Measurements from ENCODE around the gene RYK.

The RYK gene

DNA sequence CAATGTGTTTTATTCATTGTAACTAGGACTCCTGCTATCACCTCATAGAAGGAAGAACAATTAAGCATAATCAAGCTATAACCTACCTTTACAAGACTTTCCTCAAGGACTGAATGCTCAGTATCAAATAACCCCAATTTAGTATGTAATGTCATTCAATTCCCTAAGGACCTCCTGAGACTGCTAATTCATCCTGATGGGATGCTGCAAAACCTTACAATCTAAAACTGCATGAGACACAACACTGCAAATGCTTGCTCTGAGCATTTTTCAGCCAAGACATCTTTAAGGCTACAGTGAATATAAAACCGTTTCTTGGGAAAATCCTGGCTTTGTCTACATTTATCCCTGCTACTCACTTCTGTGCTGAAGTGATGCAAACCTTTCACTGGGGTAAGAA is 69.9 kb downstream of the RYK start:
- Histone ChIP-seq H3K4me1 (ENCODE audit: low read depth, poor library complexity, severe bottlenecking) (no peaks in the 10 kb centered on the region), H4K20me1 (ENCODE audit: insufficient read depth) (no peaks in the 10 kb centered on the region), H3K27me3 (ENCODE audit: insufficient read depth, low read depth) (no peaks in the 10 kb centered on the region), H2AFZ (ENCODE audit: low read depth) (no peak overlapping the region), H3K36me3 (ENCODE audit: insufficient read depth) (no peaks in the 10 kb centered on the region), H3K79me2 (ENCODE audit: insufficient read depth, low read depth) (no peaks in the 10 kb centered on the region), H3K9ac (no peak overlapping the region), H3K27ac (no peak overlapping the region), H3K4me2 (no peak overlapping the region), H3K4me3 (IDR thresholded peaks at IDR 0.05; ENCODE audit: insufficient read depth, low read depth, low read length) (no peak overlapping the region)
- TF ChIP-seq, protein P1, sequence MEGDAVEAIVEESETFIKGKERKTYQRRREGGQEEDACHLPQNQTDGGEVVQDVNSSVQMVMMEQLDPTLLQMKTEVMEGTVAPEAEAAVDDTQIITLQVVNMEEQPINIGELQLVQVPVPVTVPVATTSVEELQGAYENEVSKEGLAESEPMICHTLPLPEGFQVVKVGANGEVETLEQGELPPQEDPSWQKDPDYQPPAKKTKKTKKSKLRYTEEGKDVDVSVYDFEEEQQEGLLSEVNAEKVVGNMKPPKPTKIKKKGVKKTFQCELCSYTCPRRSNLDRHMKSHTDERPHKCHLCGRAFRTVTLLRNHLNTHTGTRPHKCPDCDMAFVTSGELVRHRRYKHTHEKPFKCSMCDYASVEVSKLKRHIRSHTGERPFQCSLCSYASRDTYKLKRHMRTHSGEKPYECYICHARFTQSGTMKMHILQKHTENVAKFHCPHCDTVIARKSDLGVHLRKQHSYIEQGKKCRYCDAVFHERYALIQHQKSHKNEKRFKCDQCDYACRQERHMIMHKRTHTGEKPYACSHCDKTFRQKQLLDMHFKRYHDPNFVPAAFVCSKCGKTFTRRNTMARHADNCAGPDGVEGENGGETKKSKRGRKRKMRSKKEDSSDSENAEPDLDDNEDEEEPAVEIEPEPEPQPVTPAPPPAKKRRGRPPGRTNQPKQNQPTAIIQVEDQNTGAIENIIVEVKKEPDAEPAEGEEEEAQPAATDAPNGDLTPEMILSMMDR (conservative IDR thresholded peaks at IDR 0.05; ENCODE audit: low read depth, low read length): no peak

DNA sequence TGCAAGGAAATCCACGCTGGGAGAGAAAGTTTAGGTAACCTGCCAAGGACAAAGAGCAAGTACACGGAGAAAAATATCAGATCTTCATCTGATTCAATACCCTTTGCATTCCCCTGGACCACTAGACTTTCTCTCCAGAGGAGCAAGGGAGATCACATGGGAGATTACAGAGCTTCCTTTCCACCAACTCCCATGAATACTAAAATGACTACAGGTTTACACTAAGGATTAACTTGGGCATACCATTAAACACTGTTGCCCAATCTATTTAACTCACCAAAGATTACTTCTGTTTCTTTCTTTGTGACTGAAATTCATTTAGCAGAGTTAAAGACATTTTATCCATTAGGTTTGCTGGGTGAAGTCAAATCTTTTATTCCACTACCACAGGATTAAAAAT is 71.2 kb downstream of the RYK start:
- H3K4me3 ChIP-seq (IDR thresholded peaks at IDR 0.05; ENCODE audit: insufficient read depth, low read depth, low read length): no peak overlapping the region
- H3K27ac ChIP-seq: no peak overlapping the region
- H3K27me3 ChIP-seq (ENCODE audit: insufficient read depth, low read depth): no peaks in the 10 kb centered on the region
- H3K4me2 ChIP-seq: no peak overlapping the region
- H2AFZ ChIP-seq (ENCODE audit: low read depth): no peak overlapping the region
- no peaks in the 10 kb centered on the region for H4K20me1 ChIP-seq (ENCODE audit: insufficient read depth)
- no peaks in the 10 kb centered on the region for H3K36me3 ChIP-seq (ENCODE audit: insufficient read depth)
- no peak overlapping the region for H3K9ac ChIP-seq
- no peaks in the 10 kb centered on the region for H3K79me2 ChIP-seq (ENCODE audit: insufficient read depth, low read depth)
- TF ChIP-seq, protein P1 (conservative IDR thresholded peaks at IDR 0.05; ENCODE audit: low read depth, low read length): no peak
- no peaks in the 10 kb centered on the region for H3K4me1 ChIP-seq (ENCODE audit: low read depth, poor library complexity, severe bottlenecking)

DNA sequence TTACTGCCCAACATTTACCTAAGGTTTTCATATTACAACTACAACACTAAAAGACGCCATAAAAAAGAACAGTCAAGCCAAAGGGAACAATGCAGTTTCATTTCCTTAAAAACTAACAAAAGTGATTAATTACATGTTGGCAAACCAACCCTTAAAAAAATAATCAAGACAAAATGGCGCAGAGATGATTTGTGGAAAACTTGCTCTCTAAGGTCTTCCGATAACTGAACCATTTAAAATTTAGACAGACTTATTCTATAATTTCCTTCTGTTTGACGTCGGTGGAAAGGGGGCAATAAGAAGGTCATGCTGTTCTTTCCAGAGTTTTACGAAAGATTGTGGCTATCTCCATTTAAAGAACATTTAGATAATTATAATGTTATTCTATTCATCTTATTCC is 87.6 kb downstream of the RYK start:
- Histone ChIP-seq H3K9ac (no peak overlapping the region), H4K20me1 (ENCODE audit: insufficient read depth) (no peaks in the 10 kb centered on the region), H3K79me2 (ENCODE audit: insufficient read depth, low read depth) (no peaks in the 10 kb centered on the region), H3K36me3 (ENCODE audit: insufficient read depth) (no peaks in the 10 kb centered on the region), H3K4me2 (no peak overlapping the region), H3K4me3 (IDR thresholded peaks at IDR 0.05; ENCODE audit: insufficient read depth, low read depth, low read length) (no peak overlapping the region), H2AFZ (ENCODE audit: low read depth) (no peak overlapping the region), H3K4me1 (ENCODE audit: low read depth, poor library complexity, severe bottlenecking) (no peaks in the 10 kb centered on the region), H3K27ac (no peak overlapping the region), H3K27me3 (ENCODE audit: insufficient read depth, low read depth) (no peaks in the 10 kb centered on the region)
- TF ChIP-seq, protein P1 (conservative IDR thresholded peaks at IDR 0.05; ENCODE audit: low read depth, low read length): no peak

DNA sequence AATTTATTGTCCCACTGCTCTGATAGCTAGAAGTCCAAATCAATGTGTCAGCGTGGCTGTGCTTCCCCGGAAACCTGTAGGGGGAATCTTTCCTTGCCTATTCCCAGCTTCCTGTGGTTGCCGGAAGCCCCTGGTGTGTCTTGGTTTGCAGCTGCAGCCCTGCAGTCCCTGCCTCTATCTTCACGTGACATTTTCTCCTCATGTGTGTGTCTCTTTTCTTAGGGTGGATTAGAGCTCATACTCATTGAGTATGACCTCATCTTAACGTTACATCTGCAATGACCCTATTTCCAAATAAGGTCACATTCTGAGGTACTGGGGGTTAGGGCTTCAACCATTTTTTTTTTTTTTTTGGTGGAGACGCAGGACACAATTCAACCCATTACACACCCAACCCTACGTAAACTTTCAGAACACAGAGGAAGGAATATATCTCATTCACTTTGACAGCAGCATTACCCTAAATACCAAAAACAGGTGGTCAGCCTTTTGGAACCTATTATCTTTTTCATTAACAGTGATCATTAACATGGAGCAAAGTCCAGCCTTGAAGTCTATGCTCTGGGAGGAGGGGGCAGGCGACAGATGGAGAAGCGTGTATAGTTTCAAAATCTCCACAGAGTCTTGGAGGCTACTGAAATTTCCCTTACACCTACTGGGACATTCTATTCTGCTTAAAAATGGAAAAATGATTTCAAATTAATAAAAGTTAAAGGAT is 88.6 kb downstream of the RYK start:
- no peak overlapping the region for H2AFZ ChIP-seq (ENCODE audit: low read depth)
- no peaks in the 10 kb centered on the region for H4K20me1 ChIP-seq (ENCODE audit: insufficient read depth)
- H3K27ac ChIP-seq: no peak overlapping the region
- H3K36me3 ChIP-seq (ENCODE audit: insufficient read depth): no peaks in the 10 kb centered on the region
- H3K4me3 ChIP-seq (IDR thresholded peaks at IDR 0.05; ENCODE audit: insufficient read depth, low read depth, low read length): no peak overlapping the region
- H3K9ac ChIP-seq: no peak overlapping the region
- no peaks in the 10 kb centered on the region for H3K79me2 ChIP-seq (ENCODE audit: insufficient read depth, low read depth)
- H3K4me2 ChIP-seq: no peak overlapping the region
- TF ChIP-seq, protein P1 (conservative IDR thresholded peaks at IDR 0.05; ENCODE audit: low read depth, low read length): no peak
- no peaks in the 10 kb centered on the region for H3K27me3 ChIP-seq (ENCODE audit: insufficient read depth, low read depth)
- no peaks in the 10 kb centered on the region for H3K4me1 ChIP-seq (ENCODE audit: low read depth, poor library complexity, severe bottlenecking)

All from KMS-11 (cell line).